Hematopoietic multipotent progenitor cell treated with erythropoietin and hydrocortisone succinate and interleukin-3 and kit ligand, for 17 days (in vitro differentiated cells): Measurements from ENCODE around the gene LAMA3.

Experiments
- DNase-seq: peaks from one replicate; pipeline ENCODE4 v3.0.0-alpha.2; 2015; ENCODE audit warnings: low spot score

The LAMA3 gene

DNA sequence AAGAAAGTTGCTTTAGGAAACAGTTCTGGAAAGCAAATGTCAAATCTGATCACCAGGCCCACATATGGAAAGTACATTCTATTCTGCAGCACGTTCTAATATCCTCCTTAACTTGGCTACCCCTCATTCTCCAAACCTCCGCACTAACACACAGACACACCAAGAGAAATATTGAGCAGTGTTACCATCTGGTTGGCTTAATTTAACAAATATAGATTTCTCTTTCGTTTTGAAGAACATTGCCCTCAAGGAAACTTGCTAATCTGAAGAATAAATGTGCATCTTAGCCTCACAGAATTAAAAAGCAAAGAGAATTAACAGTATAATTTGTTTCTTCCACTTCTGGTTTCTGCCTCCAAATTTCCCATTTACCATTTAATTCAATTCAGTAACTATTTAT is 252.5 kb downstream of the LAMA3 start:
- DNase-seq, result no peak

DNA sequence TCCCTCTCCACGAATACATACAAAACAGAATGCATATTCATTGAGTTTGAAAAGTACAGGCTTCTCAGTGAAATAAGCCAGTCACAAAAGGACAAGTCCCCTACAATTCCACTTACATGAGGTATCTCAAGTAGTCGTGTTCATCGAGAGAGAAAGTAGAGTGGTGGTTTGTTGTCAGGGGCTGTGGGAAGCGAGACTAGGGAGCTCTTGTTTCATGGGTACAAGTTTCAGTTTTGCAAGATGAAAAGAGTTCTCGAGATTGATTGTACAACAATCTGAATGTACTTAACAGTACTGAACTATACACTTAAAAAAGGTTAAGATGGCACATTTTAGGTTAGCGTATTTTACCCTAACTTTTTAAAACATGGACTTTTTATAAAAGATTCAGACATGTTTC is 253.9 kb downstream of the LAMA3 start:
- no peak for DNase-seq

DNA sequence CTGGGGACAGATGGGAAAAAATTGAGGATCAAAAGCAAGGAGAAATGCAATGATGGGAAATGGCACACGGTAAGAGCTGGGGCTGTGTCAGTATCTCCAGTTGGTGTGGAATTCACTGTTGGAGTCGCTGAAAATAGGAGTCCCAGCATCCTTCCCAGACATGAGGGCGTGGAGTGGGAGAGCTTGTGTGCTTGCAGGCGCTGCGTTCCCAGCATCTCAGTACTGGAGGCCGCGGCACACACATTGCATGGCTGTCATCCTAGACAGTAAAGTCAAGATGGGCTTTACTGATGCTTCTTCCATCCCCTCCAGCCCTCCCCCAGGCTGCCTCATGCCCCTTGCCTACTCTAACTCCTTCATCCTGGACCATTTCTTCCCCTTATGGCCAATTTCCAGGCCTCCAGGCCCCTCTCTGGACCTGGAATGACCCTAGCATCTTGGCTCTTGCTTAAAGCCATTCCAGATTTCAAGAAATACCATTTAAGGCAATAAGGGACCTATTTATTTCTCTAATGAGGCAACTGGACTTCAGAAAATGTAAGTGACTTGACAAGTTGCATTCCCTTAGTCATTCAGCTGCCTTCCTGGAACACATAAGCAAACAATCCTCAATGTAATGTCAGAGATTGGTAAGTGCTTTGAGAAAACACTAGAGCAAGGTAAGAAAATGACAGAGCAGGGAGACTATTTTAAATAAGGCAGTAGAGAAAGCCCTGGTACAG is 254.8 kb downstream of the LAMA3 start:
- no peak for DNase-seq

DNA sequence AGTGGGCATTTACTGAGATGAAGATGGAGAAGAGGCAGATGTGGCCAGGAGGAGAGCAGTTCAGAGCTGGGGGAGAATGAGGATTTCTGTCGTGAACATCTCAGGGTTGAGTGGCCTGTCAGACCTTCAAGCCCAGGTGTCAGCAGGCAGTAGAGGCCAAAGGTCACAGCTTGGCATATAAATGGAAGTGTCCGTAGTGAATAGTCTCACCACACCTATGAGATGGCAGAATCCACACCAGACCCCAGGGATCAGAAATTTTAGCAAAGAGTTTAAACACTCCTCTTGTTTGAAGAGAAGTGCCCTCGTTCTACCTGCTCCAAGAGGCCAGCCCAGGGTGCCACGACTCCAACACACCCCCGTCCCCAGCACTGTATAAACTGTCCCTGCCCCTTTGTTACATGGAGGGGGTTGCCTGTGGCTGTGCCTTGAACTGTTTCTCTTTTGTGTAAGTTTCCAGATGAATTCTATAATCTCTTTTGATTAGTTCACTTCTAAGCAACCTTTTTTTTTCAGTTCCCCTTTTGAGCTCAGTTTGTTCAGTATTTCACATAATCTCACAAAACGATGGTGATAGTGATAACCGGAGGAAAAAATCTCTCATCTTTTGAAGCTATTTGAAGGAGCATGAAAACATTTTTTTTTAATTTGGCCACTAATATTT is 256.3 kb downstream of the LAMA3 start:
- no peak for DNase-seq

DNA sequence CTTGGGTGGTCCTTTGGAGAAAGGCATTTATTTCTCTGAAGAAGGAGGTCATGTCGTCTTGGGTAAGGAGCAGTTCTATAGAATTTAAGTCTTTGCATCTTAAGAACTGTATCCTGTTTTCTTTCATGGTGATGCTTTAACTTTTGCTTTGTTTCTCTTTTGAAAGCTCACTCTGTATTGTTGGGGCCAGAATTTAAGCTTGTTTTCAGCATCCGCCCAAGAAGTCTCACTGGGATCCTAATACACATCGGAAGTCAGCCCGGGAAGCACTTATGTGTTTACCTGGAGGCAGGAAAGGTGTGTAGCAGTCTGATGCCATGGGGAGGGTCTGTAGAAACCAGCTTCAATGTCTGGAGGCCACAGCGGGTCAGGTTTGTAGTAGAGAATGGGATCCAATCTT is 260.6 kb downstream of the LAMA3 start:
- no peak for DNase-seq

DNA sequence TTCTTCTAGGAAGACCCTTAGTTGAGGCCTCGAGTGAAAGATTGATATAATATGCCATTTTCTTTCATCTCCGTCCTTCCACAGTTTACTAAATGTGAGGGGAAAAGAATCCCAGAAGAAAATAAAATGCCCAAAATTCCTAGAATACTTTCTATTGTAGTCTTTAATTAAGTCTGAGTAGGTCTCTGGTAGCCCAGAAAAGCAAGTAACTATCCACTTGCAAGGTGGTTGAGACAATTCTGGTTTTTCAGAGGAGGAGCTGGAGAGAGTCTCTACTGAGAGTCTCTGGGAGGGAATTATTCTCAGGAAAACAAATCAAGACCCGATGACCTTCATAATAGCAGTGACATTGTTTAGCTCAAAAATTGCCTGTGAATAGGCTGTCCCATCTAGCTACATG is 261.4 kb downstream of the LAMA3 start:
- no peak for DNase-seq

DNA sequence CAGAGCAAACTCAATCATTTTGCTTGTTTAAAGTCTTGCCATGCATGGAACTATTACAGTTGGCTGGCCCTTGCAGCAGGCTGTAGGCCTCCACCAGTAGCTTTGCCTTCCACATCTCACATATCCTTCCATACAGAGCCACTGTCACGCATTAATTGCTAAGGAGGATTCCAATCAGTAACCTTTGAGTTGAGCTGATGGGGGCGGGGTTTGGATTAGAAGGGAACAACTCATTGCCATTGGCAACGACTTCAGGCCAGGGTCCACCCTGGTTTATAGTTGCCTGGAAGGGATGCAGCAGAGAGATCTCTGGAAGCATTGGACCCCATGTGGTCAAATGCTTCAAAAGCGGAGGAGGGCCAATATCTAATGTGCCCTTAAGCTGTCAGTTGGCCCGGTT is 262.0 kb downstream of the LAMA3 start:
- DNase-seq, result no peak

DNA sequence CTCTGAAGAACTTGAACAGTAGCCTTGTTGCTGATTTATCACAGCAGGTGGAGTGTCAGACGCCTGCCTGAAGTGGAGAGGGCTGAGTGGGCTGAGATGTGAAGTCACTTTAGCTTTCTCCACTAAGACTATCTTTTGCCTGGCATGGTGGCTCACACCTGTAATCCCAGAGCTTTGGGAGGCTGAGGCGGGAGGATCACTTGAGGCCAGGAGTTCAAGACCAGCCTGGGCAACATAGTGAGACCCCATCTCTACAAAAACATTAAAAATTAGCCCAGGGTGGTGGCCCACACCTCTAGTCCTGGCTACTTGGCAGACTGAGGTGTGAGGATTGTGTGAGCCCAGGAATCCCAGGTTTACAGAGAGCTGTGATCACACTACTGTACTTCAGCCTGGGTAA is 264.7 kb downstream of the LAMA3 start:
- DNase-seq, result no peak

DNA sequence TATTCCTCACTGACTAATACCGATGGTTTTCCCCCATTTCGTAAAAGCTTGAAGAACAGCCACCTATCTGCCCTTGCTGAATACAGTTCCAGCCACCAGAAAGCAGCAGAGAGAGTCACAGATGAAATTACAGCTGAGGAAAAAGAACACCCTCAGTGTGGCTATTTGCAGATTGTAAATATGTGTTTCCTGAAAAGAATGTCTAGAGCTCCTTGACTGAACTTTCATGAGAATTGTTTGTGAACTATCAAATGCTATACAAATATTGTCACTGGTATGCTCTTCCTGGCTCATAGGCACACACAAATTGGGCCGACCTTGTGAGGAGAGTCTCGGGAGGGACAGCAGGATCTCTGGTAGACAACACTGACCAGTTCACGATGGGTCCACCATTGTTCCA is 267.2 kb downstream of the LAMA3 start:
- no peak for DNase-seq

DNA sequence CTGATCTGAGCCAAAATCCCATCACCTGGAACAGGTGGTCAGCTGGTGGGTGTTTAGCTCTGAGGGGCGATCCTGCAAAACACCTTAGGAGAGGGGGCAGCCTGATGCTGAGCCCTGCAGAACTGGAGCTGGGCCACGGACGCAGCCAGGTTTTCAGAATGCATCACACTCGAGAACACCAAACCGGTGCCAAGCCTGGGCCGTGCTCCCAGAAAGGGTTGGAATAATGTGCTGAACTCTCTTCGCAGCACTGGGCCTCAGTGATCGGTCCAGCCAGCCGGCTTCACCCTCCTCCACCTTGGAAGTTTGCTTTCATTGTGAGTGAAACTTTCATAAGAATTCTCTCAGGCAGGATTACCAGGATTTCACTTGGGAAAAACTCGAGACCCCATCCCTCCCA is 268.8 kb downstream of the LAMA3 start:
- no peak for DNase-seq

DNA sequence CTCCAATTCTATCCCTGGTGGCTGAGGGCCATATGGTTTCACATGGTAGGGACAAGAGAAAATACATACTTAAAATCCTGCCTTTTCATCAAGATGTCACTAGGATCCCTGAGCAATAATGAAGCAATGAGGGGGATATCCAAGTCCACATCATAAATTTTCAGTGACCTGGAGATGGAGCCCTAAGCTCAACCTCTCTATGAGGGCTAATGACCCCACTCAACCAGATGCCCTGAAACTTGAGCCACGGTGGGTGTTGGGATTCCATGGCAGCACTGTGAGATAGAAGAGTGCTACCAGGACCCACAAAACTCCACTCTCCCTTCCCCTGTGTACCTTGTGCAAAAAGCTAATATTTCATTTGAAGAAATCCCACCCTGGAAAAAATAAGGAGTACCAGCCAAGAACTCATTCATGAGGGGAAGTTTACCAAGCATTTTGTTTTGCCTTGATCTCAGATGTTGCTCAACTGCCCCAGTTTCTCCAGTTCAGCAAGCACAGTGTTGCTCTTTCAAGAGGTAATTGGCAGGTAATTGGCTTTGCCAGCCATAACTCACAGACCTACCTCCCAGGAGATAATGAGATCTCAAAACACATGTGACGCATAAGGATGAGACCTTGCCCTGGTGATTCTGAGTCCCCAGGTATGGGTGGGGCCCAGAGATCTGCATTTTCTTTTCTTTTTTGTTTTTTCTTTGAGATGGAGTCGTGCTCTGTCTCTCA is 274.4 kb downstream of the LAMA3 start:
- no peak for DNase-seq

DNA sequence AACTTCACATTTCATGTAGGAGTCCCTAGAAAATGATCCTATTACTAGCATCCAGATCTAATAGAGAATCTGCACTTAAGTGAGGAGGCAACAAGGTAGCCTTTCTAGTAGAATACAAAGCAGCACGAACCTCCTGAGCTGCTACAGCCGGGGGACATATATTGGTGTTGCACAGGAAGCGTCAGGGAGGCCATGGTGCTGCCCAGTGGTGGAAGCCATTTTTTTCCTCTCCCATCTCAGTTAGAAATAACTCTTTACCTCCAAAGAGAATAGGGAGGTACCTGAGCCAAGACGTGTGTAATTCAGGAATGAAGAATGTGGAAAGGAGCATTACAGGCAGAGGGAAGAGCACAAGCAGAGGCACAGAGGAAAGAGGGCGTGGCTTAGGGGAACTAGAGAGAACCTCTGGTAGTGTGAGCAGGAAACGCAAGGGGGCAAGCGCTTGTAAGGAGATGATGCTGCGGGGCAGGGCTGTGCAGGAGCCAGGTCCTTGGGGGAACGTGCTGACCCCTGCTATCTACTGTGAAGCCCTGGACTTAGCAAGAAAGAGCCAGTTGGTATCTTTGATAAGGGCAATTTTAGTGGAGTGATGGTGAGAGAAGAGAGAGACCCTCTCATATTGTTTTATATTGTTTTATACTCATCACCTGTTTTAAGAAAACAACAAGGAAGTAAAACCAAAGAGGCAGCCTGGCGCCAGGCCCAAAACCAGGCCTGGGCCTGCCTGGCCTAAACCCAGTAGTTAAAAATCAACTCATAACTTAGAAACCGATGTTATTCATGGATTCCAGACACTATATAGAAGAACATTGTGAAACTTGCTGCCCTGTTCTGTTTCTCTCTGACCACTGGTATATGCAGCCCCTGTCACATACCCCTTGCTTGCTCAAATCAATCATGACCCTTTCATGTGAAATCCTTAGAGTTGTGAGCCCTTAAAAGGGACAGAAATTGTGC is 275.3 kb downstream of the LAMA3 start:
- DNase-seq, result no peak

DNA sequence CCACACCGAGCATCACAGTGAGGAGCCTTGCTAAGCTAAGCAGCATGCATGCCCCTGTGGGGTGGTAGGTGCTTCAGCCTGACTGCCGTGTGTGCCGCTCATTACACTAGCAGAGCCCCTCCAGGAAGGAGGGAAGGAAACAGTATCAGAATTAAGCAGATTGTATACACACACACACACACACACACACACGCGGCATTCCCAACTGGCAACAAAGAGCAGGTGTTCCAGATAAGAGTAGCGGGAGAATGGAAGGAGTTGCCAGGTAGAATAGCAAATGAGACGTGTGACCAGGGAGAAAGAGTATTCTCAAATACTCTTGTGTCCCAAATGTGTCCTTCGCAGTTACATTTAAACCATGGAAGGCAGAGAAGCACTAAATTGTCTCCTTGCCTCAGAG is 277.7 kb downstream of the LAMA3 start:
- DNase-seq, result no peak

DNA sequence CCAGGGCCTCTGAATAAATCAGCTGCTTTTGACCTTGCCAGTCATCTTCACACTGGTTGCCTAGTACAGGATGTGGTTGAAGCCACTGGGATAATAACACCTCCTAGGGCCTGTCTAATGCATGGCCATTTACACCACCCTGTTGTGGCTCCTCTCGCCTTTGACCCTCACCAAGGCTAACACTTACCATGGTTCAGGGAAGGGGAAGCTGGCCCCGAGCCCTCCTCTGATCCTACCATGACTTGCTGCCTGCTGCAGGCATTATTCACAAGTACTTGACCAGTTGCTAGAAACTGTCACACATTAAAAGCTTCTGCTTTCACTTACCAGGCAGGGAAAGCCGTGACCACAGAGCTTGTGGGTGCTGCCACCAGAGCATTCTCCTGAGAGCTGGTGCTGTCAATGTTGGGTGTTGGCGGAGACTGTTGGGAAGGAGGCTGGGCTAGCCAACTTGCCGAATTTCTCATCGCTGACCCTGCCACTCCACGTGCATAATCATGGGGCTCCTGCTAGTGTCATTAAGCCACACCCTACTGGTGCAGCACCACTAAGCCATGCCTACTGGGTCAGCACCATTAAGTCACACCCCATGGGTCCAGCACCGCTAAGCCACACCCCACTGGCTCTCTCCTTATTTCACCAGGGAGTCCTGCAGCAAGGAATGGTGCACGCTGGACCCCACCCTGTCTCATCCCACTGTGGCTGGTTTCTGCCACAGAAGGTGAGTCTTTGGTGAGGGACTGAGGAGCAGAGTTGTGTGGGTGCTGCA is 278.3 kb downstream of the LAMA3 start:
- no peak for DNase-seq

DNA sequence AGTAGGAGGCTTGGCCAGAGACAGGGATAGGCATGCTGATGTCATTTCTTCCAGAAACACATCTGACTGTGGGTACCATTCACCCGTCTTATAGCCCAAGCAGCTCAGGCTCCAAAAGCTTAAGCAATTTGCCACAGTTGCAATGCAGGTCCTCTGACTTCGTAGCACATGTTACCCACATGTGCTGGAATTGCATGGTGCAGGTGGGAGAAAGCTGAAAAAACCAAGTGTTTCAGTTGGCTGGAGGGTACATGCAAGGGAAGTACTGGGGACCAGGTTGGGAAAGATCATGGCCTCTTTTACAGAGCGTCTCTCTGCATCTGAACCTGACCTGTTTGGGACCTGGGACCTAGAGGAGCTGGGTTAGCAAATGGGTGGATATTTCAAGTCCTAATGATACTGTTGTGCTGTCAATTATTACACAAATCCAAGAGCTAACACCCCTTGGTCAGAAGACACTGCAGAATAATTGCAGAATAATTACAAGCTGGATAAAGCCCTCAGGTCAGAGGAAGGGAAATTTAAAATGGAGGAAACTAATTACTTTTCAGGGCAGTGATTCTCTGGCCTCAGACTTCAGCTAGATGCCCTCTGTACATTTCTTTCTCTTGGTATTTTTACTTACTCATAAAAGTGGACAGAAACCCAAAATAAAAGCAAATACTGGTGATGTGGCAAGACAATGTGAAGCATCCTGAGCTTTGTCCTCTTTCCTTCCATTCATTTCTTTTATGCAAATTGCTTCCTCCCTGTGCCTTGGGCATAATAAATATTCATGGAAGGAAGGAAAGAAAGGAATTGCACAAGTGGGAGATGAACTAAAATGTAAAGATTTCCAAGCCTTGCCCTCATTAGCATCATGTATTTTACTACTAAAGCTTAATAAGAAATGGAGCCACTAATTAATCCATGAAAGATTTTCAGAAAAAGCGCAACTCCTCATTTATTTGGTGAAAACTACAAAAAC is 279.7 kb downstream of the LAMA3 start:
- no peak for DNase-seq

DNA sequence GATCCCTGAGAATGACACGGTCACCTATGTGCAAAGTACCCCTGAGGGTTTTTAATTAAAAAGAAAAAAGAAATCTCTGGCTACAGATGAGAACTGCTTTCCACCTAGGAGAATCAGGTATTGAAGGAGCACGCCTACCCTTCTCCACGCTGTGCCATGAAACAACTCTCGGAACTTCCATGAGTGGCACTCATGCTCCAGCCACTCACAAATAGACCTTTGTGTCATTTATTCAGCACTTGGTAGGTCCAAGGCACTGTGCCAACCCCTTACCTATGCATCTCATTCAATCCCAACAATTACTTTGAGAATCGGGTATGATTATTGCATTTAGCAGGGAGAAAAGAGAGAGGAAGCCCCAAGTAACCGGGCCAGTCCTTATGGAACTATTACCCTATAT is 280.4 kb downstream of the LAMA3 start:
- no peak for DNase-seq

DNA sequence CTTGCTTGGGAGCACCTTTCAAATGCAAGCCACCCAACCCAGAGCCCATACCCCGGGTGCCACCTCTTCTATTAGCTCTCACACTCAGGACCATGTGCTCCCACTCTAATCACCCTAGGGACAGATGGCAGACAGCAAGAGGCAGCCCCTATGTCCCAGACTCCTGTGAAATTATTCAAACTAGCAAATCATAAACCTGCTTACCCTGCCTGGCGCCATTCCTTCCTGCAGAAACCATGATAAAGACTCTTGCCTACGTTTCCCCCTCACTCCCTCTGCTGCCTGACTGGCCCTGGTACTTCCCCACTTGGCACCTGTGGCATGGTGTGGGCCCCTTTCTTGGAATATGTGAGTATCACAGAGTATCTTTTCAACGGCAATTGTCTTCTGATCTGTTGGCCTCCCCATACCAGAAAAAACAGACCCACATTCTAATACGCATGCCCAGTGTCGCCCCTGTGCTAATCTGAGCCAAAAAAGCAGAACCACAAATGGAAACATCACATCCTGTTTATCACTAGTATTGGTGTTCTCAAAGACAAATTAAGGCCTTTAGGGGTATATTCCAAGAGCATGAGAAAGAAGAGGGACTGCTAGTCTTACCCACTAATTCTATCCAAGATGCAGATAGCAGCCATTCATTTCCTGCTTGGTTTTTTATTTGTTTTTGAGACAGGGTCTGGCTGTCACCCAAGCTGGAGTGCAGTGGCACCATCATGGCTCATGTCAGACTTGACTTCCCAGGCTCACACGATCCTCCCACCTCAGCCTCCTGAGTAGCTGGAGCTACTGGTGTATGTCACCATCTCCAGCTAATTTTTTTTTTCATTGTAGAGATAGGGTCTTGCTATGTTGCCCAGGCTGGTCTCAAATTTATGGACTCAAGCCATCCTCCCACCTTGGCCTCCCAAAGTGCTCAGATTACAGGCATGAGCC is 281.2 kb downstream of the LAMA3 start:
- DNase-seq, result no peak

DNA sequence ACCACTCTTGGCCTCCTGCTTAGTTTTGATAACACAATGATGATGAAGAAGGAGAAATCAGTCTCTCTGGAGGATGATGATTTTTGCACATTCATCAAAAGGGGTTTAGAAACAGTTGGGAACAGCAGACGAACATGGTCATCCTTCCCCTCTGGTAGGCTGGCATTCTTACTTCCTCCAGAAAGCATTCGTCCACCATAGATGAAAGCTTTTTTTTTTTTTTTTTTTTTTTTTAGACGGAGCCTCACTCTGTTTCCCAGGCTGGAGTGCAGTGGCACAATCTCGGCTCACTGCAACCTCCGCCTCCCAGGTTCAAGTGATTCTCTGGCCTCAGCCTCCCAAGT is 281.8 kb downstream of the LAMA3 start:
- DNase-seq, result no peak

DNA sequence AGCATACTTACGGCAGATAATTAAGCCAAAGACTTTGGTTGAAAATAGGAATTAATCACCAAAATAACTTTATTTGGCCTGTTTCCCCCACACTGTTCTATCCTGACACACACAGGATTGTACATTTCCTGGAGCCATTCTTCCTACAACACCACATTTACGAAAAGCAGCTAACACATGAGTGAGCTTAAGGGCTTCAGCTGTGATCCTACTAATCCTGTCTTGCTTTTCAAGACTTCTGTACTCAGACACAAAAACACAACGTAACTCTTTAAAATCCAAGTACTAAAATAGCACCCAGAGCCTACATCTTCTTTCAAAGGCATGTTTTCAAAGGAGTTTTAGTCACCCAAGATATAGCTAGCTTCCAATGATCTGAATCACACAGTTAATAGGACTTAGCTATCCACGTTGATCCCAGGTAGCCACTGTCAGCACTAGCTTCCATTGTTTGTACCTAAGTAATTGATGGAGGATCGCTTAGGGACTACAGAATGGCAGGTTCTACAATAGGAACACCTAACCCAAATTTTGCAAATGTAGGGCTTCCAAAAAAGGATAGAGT is 282.5 kb downstream of the LAMA3 start:
- no peak for DNase-seq
